Subcutaneous abdominal adipose tissue (tissue), 5 donors: ENCODE data around the gene TCHHL1.
A peak's percentile ranks its signal among the peaks of the same experiment; 100 is the strongest.

Experiments
- H3K27ac ChIP-seq: one replicate; pipeline ENCODE4 v1.7.0; 2013; ENCODE audit warnings: low read depth, mild to moderate bottlenecking, inconsistent platforms, low read length, moderate library complexity
- H3K27me3 ChIP-seq, 5 donors: one replicate each; pipeline ENCODE4 v1.7.0; 2013; ENCODE audit warnings: low read length in 5 of 5, inconsistent platforms in 1 of 5; ENCODE audit not compliant: control insufficient read depth in 5 of 5, insufficient read depth in 4 of 5
- H3K36me3 ChIP-seq, 5 donors: one replicate each; pipeline ENCODE4 v1.7.0; 2013; ENCODE audit warnings: low read length in 5 of 5; ENCODE audit not compliant: control insufficient read depth in 5 of 5, insufficient read depth in 5 of 5
- H3K4me1 ChIP-seq, 5 donors: one replicate each; pipeline ENCODE4 v1.7.0; 2013; ENCODE audit warnings: low read length in 5 of 5, mild to moderate bottlenecking in 3 of 5, moderate library complexity in 1 of 5; ENCODE audit not compliant: control insufficient read depth in 5 of 5, insufficient read depth in 5 of 5
- H3K4me3 ChIP-seq, 5 donors: one replicate each; pipeline ENCODE4 v1.7.0; 2013; ENCODE audit warnings: low read length in 5 of 5, low read depth in 1 of 5
- H3K9ac ChIP-seq, 5 donors: one replicate each; pipeline ENCODE4 v1.7.0; 2013; ENCODE audit warnings: low read length in 5 of 5, mild to moderate bottlenecking in 4 of 5, moderate library complexity in 3 of 5
- H3K9me3 ChIP-seq, 5 donors: one replicate each; pipeline ENCODE4 v1.7.0; 2013; ENCODE audit warnings: low read length in 5 of 5; ENCODE audit not compliant: control insufficient read depth in 5 of 5
- donor health status: healthy.
- donor health status: healthy.
- donor health status: healthy.
- donor health status: healthy.
- donor health status: healthy.

TCHHL1 gene

DNA sequence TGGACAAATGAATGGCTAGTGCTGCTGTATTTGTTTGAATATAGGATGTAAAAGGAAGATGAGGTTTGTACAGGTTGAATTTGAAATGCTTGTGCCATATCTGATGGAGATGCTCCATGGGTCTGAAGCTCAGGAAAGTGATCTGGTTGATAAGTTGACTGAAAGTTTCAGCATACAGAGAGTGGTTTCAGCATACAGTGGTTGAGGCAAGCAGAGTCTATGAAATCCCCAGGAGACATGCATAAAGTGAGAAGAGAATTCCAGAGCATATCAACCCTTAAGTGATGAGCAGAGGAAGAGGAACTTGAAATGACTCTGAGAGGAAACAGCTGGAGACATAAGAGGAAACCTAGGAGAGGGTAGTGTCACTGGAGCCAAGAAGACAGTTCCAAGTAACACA lies 21.7 kb downstream of the TCHHL1 start:
- H3K36me3 ChIP-seq: no peaks in the 10 kb centered on the region
- H3K9ac ChIP-seq: no peak overlapping the region

DNA sequence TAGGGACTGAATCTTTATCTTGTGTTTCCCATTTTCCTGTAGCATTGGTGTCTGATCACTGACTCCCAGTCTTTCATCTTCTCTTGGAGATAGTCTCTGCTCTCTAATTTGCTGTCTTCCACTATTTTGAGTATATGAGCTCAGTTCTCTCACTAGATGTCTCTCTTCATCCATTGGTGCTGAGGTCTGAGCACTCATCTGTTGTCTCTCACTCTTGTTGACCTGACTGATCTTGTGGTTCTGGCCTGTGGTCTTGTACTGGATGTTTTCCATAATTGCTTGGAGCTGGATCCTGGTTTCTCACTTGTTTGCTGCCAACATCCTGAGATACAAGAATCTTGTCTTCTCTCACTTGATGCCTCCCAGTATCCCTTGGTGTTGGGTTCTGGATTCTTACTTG lies 26.9 kb downstream of the TCHHL1 start:
- H3K9me3 ChIP-seq: no peaks in the 10 kb centered on the region
- H3K27me3 ChIP-seq: peaks cover 7 to 15% (median 8%) of the 10 kb centered on the region in 5 donors
- H3K4me1 ChIP-seq: no peaks in the 10 kb centered on the region
- H3K9ac ChIP-seq: no peak overlapping the region
- no peak overlapping the region for H3K4me3 ChIP-seq
- H3K27ac ChIP-seq: no peak overlapping the region
- H3K36me3 ChIP-seq: no peaks in the 10 kb centered on the region

More for the DNA sequence above, 21.7 kb downstream of the TCHHL1 start:
- no peaks in the 10 kb centered on the region for H3K4me1 ChIP-seq
- no peaks in the 10 kb centered on the region for H3K9me3 ChIP-seq
- H3K27me3 ChIP-seq: peaks cover 0 to 8% (median 4%) of the 10 kb centered on the region in 5 donors
- no peak overlapping the region for H3K4me3 ChIP-seq
- H3K27ac ChIP-seq: no peak overlapping the region

DNA sequence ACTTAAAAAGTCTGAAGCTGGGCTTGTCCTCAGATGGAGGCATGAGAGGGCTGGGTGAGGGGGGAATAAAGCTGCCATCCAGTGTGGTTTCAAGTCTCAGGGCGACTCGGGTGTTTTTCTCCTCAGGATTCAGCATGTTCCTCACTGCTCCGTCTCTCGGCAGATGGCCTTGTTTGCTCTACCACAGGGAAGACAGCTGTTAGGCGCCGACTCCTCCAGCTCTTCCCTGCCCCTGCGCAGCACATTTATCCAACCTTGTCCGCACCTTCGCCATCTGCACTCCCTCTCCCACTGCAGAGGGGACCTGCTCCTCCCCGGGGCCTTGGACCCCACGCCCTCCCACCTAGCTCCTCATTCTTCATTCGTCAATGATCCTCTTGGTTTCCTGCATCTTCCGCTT lies 35.5 kb downstream of the TCHHL1 start:
- Histone ChIP-seq H3K4me3 (no peak overlapping the region), H3K36me3 (no peaks in the 10 kb centered on the region), H3K4me1 (peaks cover 1 to 6% (median 3%) of the 10 kb centered on the region in 5 donors), H3K9ac (no peak overlapping the region), H3K27me3 (peaks cover 0 to 3% (median 0%) of the 10 kb centered on the region in 5 donors), H3K27ac (no peak overlapping the region), H3K9me3 (no peaks in the 10 kb centered on the region)

DNA sequence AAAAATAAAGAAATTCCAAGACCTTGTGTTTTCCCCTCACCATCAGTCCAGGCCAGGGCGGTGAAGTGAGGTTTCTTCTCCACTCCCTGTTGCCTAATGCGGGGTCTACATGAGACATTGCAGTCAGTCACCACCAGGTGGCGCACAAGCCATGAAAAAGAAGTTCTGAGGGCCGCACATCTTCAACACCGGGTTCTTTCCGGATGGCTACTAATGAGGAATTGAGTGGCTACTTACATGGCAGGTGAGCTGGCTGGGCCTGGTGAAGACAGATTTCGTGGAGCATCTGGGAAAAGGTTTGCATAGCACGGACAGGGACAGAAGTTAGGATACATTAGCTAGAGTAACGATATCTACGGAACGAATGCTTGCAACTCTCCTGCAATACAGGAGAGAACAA lies 36.3 kb downstream of the TCHHL1 start:
- Histone ChIP-seq H3K36me3 (no peaks in the 10 kb centered on the region), H3K4me3 (no peak overlapping the region), H3K27me3 (peaks cover 0 to 3% (median 0%) of the 10 kb centered on the region in 5 donors), H3K9ac (no peak overlapping the region), H3K4me1 (peaks cover 9 to 14% (median 11%) of the 10 kb centered on the region in 5 donors), H3K9me3 (no peaks in the 10 kb centered on the region), H3K27ac (no peak overlapping the region)

DNA sequence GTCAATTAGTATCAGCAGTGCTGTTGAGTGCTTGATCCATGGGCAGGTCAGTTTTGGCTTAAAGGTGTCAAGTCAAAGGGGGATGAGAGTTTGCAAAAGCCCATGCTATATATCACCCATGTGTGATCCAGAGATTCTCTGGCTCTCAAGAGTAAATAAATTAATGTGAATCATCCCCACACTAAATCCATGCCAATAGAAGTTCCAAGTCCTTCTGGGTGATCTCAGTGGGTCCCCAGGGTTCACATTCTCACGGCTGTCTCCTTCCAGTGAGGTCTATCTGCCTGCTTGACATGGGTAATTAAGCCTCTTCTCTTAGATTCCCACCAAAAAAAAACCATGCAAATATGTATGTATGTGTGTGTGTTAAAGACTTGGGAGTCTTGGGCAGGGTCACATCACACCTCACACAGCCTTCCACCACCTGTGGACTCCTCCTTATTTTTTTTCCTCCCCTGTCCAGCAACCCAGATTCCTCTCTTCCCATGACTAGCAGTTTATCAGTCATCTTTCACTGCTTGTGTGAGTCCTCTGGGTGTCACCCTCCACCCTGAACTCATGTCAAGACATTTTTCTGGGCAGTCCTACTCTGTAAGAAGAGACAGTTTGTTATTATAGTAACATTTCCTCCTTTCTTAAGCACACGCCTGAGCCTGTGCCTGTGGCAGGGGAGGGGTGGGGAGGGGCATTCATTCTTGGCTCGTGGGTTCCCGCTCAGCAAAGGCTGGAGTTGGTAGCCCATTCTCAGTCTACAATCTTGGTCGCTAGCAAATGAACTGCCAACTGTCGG lies 37.8 kb downstream of the TCHHL1 start:
- no peaks in the 10 kb centered on the region for H3K36me3 ChIP-seq
- H3K4me3 ChIP-seq: no peak overlapping the region
- no peaks in the 10 kb centered on the region for H3K9me3 ChIP-seq
- no peak overlapping the region for H3K9ac ChIP-seq
- H3K27me3 ChIP-seq: peaks cover 0 to 3% (median 0%) of the 10 kb centered on the region in 5 donors
- no peak overlapping the region for H3K27ac ChIP-seq
- H3K4me1 ChIP-seq: peaks cover 13 to 19% (median 15%) of the 10 kb centered on the region in 5 donors

DNA sequence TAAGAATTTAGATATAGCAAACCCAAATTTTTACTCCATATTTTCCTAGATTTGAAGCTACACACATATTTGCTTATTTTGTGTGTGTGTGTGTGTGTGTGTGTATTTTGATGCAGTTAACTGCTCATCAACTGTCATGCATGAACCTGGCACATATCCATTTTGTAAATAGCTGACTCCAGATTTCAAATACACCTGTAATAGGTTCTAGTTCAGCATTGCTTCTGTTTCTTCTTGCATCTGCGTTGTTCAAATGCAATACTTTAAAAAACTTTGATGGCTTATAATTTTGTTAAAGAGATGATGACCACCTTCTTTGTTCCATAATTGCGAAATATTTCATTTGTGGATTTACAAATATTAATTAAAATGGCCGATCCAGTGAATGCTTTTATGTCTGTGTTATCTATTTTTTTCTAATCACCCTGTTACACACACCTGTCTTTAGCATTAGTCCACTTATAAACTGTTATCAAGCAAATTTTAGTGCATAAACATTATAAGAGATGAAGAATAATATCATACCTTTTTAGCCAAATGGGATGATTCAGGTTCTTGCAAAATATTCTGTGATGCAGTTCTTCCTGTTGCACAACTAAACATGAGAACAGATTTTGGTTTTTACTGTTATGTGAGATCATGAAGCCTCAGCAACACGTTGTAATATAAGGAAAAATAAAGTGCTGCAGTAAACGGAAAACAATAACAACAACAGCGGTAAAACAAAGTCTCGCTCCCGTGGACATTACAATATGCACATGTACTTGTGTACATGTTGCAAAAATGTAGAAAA lies 39.4 kb downstream of the TCHHL1 start:
- peaks cover 13 to 21% (median 19%) of the 10 kb centered on the region in 5 donors for H3K4me1 ChIP-seq
- H3K9me3 ChIP-seq: no peaks in the 10 kb centered on the region
- H3K27ac ChIP-seq: no peak overlapping the region
- H3K27me3 ChIP-seq: peaks cover 0 to 3% (median 0%) of the 10 kb centered on the region in 5 donors
- H3K9ac ChIP-seq: no peak overlapping the region
- no peaks in the 10 kb centered on the region for H3K36me3 ChIP-seq
- no peak overlapping the region for H3K4me3 ChIP-seq

DNA sequence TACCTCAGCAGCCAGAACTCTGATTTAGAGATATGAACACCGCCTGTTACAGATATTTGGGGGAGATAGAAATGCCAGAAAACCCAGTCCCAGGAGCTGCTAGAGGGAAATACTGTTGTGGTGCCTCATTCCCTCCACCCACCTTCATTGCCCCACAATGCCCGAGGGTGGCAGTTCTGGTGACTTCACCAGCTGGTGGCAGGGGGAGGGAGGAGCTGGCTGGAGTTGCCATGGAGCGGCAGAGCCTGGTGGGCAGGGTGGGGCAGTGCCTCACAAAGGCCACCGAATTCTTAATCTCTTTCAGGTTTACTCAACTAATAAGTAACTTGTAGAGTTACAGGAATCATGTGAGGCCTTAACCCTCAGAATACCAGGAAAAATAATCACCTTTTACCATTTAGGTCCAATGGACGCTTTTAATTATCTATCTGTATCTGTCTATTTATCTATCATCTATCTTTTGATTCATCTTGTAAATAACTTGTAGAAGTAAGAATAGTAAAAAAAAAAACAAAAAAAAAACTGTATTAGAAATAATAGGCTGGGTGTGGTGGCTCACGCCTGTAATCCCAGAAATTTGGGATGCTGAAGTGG lies 40.4 kb downstream of the TCHHL1 start:
- Histone ChIP-seq H3K36me3 (no peaks in the 10 kb centered on the region), H3K9me3 (no peaks in the 10 kb centered on the region), H3K4me3 (peak overlapping the region in 3 of 5 donors; percentile 44 to 51 (median 47)), H3K9ac (peak overlapping the region in 4 of 5 donors; percentile 53 to 72 (median 64)), H3K4me1 (peaks cover 13 to 26% (median 26%) of the 10 kb centered on the region in 5 donors), H3K27ac (peak overlapping the region; percentile 99), H3K27me3 (peaks cover 0 to 3% (median 0%) of the 10 kb centered on the region in 5 donors)

DNA sequence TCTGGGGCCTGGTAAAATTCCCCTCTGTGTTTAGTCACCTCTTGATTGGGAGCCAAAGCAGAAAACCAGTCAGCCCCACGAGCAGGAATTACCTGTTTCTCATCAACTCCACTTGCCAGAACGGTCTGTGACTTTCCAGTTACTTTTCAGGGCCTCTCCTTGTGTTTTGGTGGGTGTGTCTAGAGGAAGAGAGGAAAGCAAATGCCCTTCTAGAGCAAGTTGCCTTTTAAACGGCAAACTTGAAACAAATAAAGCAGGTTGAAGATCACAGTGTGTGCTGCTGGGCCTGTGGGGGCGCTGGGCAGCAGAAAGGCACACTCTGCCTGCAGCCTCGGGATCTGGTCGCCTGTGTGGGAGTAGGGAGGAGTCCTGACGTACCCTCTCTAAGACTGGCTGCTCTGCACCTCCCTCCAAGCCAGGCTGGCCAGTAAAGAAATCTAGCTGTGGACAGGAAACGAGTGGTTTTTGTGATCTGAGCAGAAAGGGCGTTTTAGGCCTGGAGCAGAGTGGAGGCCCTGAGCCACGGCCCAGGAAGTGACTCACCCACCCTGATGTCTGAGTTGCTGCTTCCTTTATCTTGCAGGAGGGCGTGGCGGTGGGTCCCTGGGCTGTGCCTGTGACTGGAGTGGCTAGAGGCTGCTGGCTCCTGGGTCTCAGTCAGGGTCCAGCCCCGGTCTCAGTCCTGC lies 41.0 kb downstream of the TCHHL1 start:
- H3K4me3 ChIP-seq: peak overlapping the region; percentile 21 to 52 (median 47)

DNA sequence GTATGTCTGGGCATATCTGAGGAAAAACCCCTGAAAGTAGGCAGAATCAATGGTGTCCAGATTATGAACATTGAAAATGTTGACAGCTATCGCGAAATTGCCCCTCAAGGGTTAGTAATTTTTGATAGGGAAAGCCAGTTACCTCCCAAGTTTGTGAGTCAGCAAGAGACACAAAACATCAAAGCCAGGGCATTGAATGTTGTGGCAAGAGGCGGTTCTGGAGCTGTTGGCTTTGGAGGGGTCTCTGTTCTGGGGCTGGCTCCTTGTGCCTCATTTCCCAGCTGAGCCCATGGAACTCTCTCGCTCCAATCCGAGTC lies 41.5 kb downstream of the TCHHL1 start:
- peaks cover 13 to 26% (median 26%) of the 10 kb centered on the region in 5 donors for H3K4me1 ChIP-seq
- peak overlapping the region; percentile 21 to 52 (median 47) for H3K4me3 ChIP-seq
- H3K27me3 ChIP-seq: no peaks in the 10 kb centered on the region
- peak overlapping the region; percentile 57 to 92 (median 72) for H3K9ac ChIP-seq
- H3K36me3 ChIP-seq: no peaks in the 10 kb centered on the region
- peak overlapping the region; percentile 99 for H3K27ac ChIP-seq
- no peaks in the 10 kb centered on the region for H3K9me3 ChIP-seq

More for the DNA sequence above, 41.0 kb downstream of the TCHHL1 start:
- Histone ChIP-seq H3K4me1 (peaks cover 13 to 26% (median 26%) of the 10 kb centered on the region in 5 donors), H3K36me3 (no peaks in the 10 kb centered on the region), H3K27ac (peak overlapping the region; percentile 99), H3K27me3 (no peaks in the 10 kb centered on the region), H3K9me3 (no peaks in the 10 kb centered on the region), H3K9ac (peak overlapping the region; percentile 57 to 92 (median 72))
